A673 (cell line): ENCODE data around the gene LPAR2.

Source experiments
- CTCF ChIP-seq: fragments of 300-800, 200-600 bp; sonication (generic); conservative IDR thresholded peaks from 2 replicates; pipeline ENCODE4 v1.5.1; 2017; ENCODE audit warnings: low read depth, mild to moderate bottlenecking, antibody characterized with exemption, low read length, moderate library complexity, mixed read lengths
- EZH2 ChIP-seq: fragments of 200-600 bp; sonication (generic); IDR thresholded peaks from 2 replicates; pipeline ENCODE4 v1.6.1; 2017; ENCODE audit warnings: borderline replicate concordance, low read depth, mild to moderate bottlenecking, mixed read lengths, antibody characterized with exemption, low read length; ENCODE audit not compliant: poor library complexity, severe bottlenecking

GRCh38 chr19:19594381-19594780 lies 33.6 kb downstream of the LPAR2 start:
- TF ChIP-seq CTCF = no peak
- TF ChIP-seq EZH2 = no peak
